ENCODE results near the gene INSYN2A.

GRCh38 chr10:127227027-127227426, 30.6 kb upstream of the INSYN2A start:
- TF ChIP-seq POLR2AphosphoS5 (IDR thresholded peaks at IDR 0.05; ENCODE audit: borderline replicate concordance, low read depth, low read length) (no peak), EZH2 (IDR thresholded peaks at IDR 0.05) (no peak)

Measured in SK-N-MC (cell line).